Endothelial cell of umbilical vein (primary cell): ENCODE results near the gene ISY1. TPM values are rescaled to one million over a fixed set of nuclear protein-coding genes. Genes with fewer than 3 reads are reported as not detected.

Experiments
- BruUV-seq: library from RNA; stranded (reverse); fragments of 400-500 nt; replicated peaks from 2 replicates; lab custom pipeline; 2021; lab: Mats Ljungman, UMichigan
- CTCF ChIA-PET: fragments of 300-600, 350-600 bp; sonication (Branson Sonifier 250); formaldehyde crosslinking; loops from one replicate; lab custom pipeline; 2021; ENCODE audit warnings: antibody characterized with exemption, inconsistent platforms; lab: Charles Lee
- POLR2A ChIA-PET: fragments of 300-600, 350-600 bp; sonication (Branson Sonifier 250); formaldehyde crosslinking; loops from one replicate; lab custom pipeline; 2021; ENCODE audit warnings: antibody characterized with exemption, inconsistent platforms; lab: Charles Lee
- DNase-seq: peaks from one replicate; pipeline ENCODE4 v3.0.0-alpha.2; 2011; ENCODE audit warnings: low read depth, low spot score
- FAIRE-seq: peaks from 2 replicates; lab custom pipeline; 2011; peaks lifted over from hg19 to GRCh38; lab: Jason Lieb, UNC
- H2AFZ ChIP-seq: 2 replicates; pipeline ENCODE4 v1.6.0; 2012; ENCODE audit warnings: low read depth, low read length, control low read depth, inconsistent platforms
- H3K27ac ChIP-seq: 2 replicates; pipeline ENCODE4 v1.5.1; 2011; ENCODE audit warnings: low read depth, mild to moderate bottlenecking, control low read depth, low read length, moderate library complexity; ENCODE audit not compliant: insufficient read depth
- H3K27me3 ChIP-seq, 2 experiments: 2 replicates each; pipeline versions ENCODE4 v1.6.0 to v1.6.1; 2011; ENCODE audit warnings: low read length in 2 of 2, mixed read lengths in 1 of 2; ENCODE audit not compliant: control insufficient read depth in 2 of 2, insufficient read depth in 2 of 2
- H3K36me3 ChIP-seq, 2 experiments: 2 replicates in 1 of 2; 3 replicates in 1 of 2; pipeline ENCODE4 v1.5.1; 2011; ENCODE audit warnings: low read length in 2 of 2, mild to moderate bottlenecking in 1 of 2, moderate library complexity in 1 of 2; ENCODE audit not compliant: control insufficient read depth in 2 of 2, insufficient read depth in 2 of 2; ENCODE audit errors: extremely low read depth in 1 of 2
- H3K4me1 ChIP-seq: 3 replicates; pipeline ENCODE4 v1.5.1; 2011; ENCODE audit warnings: mild to moderate bottlenecking, low read length; ENCODE audit not compliant: control insufficient read depth, insufficient read depth; ENCODE audit errors: extremely low read depth
- H3K4me2 ChIP-seq: 2 replicates; pipeline ENCODE4 v1.6.1; 2011; ENCODE audit warnings: low read length, control low read depth, mixed read lengths; ENCODE audit not compliant: insufficient read depth
- H3K4me3 ChIP-seq, 3 experiments: fragments of 200-600 bp in 1 of 3; sonication (generic), shearing (Covaris generic) in 1 of 3; replicated peaks in 1 of 3; 2 replicates each; pipeline ENCODE4 v1.5.1; 2011 to 2016; ENCODE audit warnings: control low read depth in 3 of 3, low read length in 3 of 3, mild to moderate bottlenecking in 2 of 3, inconsistent platforms in 1 of 3, low read depth in 1 of 3, moderate library complexity in 1 of 3; ENCODE audit not compliant: insufficient read depth in 1 of 3
- H3K79me2 ChIP-seq: 2 replicates; pipeline ENCODE4 v1.6.0; 2012; ENCODE audit warnings: low read length, inconsistent platforms; ENCODE audit not compliant: control insufficient read depth, insufficient read depth
- H3K9ac ChIP-seq: replicated peaks from 2 replicates; pipeline ENCODE3; 2011; ENCODE audit warnings: low read length, control low read depth; ENCODE audit not compliant: insufficient read depth; ENCODE audit errors: extremely low read depth
- H3K9me1 ChIP-seq: replicated peaks from 3 replicates; pipeline ENCODE4 v1.6.0; 2011; ENCODE audit warnings: mild to moderate bottlenecking, low read length; ENCODE audit not compliant: control insufficient read depth, insufficient read depth; ENCODE audit errors: extremely low read depth
- H3K9me3 ChIP-seq: replicated peaks from 2 replicates; pipeline ENCODE4 v1.5.1; 2012; ENCODE audit warnings: low read length, inconsistent platforms; ENCODE audit not compliant: control insufficient read depth, insufficient read depth
- H4K20me1 ChIP-seq: replicated peaks from 2 replicates; pipeline ENCODE3; 2011; ENCODE audit warnings: mild to moderate bottlenecking, low read length; ENCODE audit not compliant: control insufficient read depth, insufficient read depth; ENCODE audit errors: extremely low read depth
- EZH2 ChIP-seq: IDR thresholded peaks from 2 replicates; pipeline ENCODE4 v1.6.1; 2012; ENCODE audit warnings: borderline replicate concordance, low read depth, mild to moderate bottlenecking, moderate library complexity, low read length, inconsistent platforms; ENCODE audit not compliant: severe bottlenecking
- FOS ChIP-seq: IDR thresholded peaks from 2 replicates; pipeline ENCODE4 v1.6.1; 2011; ENCODE audit warnings: mild to moderate bottlenecking, low read length, moderate library complexity, borderline replicate concordance; ENCODE audit not compliant: insufficient read depth
- GATA2 ChIP-seq: IDR thresholded peaks from 2 replicates; pipeline ENCODE4 v1.7.0; 2011; ENCODE audit warnings: low read depth, mild to moderate bottlenecking, moderate library complexity, mixed read lengths, low read length; ENCODE audit not compliant: insufficient read length, insufficient read depth
- JUN ChIP-seq: IDR thresholded peaks from 2 replicates; pipeline ENCODE4 v1.6.1; 2011; ENCODE audit warnings: borderline replicate concordance, low read depth; ENCODE audit not compliant: insufficient read length, insufficient read depth
- MYC ChIP-seq: IDR thresholded peaks from one replicate; pipeline ENCODE4 v1.6.1; 2011; ENCODE audit warnings: mild to moderate bottlenecking, low read depth, low read length
- POLR2A ChIP-seq: IDR thresholded peaks from 2 replicates; pipeline ENCODE4 v1.6.1; 2012; ENCODE audit warnings: low read depth, mild to moderate bottlenecking, control low read depth, low read length
- POLR2AphosphoS5 ChIP-seq: IDR thresholded peaks from 2 replicates; pipeline ENCODE4 v1.6.1; 2012; ENCODE audit warnings: low read depth, mild to moderate bottlenecking, control low read depth, low read length, moderate library complexity; ENCODE audit not compliant: insufficient read depth
- dilution Hi-C: fragments of 300-500 bp; cut with MboI; formaldehyde crosslinking; loops from one replicate; pipeline ENCODE4 v1.15.0; 2019; ENCODE audit warnings: low sequenced_read_pairs; ENCODE audit not compliant: extremely low pct_ligation_motif_present
- intact Hi-C: fragments of 100-400 bp; cut with micrococcal nuclease; formaldehyde crosslinking; loops from one replicate; pipeline ENCODE4 v1.10.0; 2022
- polyA plus RNA-seq, 4 experiments: library from polyadenylated mRNA; depleted of rRNA in 3 of 4; stranded (reverse) in 3 of 4; unstranded in 1 of 4; fragments of >200 nt; gene quantifications; 2 replicates each; pipeline versions ENCODE4 v1.2.1 to v1.2.3, GENCODE V29; 2011 to 2012; ENCODE audit warnings: missing spikeins in 1 of 4
- total RNA-seq: library from RNA; stranded (reverse); gene quantifications from 2 replicates; pipeline ENCODE4 v1.2.3, GENCODE V29; 2021
- TF ChIP-seq, protein P1 (sequence below), 2 donors: IDR thresholded peaks; 1 replicate in 1 of 2; 2 replicates in 1 of 2; pipeline ENCODE4 v1.5.1; 2011; ENCODE audit warnings: low read length in 2 of 2, mild to moderate bottlenecking in 2 of 2, moderate library complexity in 2 of 2, control low read depth in 1 of 2, inconsistent platforms in 1 of 2, low read depth in 1 of 2; ENCODE audit not compliant: insufficient read depth in 1 of 2; ENCODE audit errors: extremely low read depth in 1 of 2
- TF ChIP-seq, protein P2 (sequence below): IDR thresholded peaks from 2 replicates; pipeline ENCODE4 v1.6.1; 2011; ENCODE audit not compliant: insufficient read depth, insufficient read length

The ISY1 gene
- total and polyA plus RNA-seq, 2 donors (not counting 3 experiments of a cell fraction or from before 2014, with no cell fraction given): 50.7 to 59.4 TPM

DNA sequence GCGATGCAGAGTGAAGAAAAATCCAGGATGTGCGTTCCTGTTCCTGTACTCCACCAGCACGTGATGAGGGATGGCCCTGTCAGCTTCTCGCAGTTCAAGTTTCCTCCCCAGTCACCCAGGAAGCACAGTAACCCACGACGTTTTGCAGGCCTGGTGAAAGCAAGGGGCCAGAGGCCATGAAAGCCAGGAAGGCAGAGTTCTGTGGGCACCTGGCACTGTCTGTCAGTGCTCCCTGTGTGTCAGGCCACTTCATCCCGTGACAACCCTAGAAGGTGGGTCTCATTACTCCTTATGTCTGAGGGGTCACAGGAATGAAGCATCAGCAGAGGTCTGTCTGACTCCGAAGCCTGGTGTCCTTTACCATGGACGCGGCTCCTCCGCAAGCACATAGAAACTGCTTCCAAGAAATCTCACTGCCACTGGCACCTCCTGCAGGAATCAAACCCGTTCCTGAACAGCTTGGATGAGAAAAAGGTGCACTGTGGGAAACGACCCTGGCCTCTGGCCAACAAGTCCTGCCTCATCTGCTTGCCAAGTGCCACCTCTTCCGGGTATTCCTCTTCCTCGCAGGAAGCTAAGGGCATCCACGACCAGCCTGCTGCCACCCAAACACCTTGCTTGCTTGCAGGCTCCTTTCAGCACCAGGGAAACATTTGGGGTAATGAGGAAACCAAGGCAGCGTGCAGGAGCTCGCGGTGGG lies 53.8 kb downstream of the ISY1 start:
- no peaks in the 10 kb centered on the region for H3K4me1 ChIP-seq
- TF ChIP-seq POLR2A: no peak
- TF ChIP-seq, protein P1, sequence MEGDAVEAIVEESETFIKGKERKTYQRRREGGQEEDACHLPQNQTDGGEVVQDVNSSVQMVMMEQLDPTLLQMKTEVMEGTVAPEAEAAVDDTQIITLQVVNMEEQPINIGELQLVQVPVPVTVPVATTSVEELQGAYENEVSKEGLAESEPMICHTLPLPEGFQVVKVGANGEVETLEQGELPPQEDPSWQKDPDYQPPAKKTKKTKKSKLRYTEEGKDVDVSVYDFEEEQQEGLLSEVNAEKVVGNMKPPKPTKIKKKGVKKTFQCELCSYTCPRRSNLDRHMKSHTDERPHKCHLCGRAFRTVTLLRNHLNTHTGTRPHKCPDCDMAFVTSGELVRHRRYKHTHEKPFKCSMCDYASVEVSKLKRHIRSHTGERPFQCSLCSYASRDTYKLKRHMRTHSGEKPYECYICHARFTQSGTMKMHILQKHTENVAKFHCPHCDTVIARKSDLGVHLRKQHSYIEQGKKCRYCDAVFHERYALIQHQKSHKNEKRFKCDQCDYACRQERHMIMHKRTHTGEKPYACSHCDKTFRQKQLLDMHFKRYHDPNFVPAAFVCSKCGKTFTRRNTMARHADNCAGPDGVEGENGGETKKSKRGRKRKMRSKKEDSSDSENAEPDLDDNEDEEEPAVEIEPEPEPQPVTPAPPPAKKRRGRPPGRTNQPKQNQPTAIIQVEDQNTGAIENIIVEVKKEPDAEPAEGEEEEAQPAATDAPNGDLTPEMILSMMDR (IDR thresholded peaks at IDR 0.05; ENCODE audit: extremely low read depth in 1 of 2, insufficient read depth in 1 of 2, low read depth in 1 of 2, low read length in 2 of 2): no peak
- no peak for TF ChIP-seq MYC
- TF ChIP-seq GATA2: no peak
- TF ChIP-seq, protein P2, sequence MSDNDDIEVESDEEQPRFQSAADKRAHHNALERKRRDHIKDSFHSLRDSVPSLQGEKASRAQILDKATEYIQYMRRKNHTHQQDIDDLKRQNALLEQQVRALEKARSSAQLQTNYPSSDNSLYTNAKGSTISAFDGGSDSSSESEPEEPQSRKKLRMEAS: no peak
- TF ChIP-seq JUN: no peak
- TF ChIP-seq POLR2AphosphoS5: no peak
- TF ChIP-seq EZH2: no peak
- TF ChIP-seq FOS: no peak
- DNase-seq: no peak
- intact Hi-C loops: no loop called here
- no peak overlapping the region for H3K4me3 ChIP-seq
- no peak overlapping the region for H3K4me2 ChIP-seq
- H3K27me3 ChIP-seq: no peaks in the 10 kb centered on the region
- peaks cover 3% of the 10 kb centered on the region for H3K79me2 ChIP-seq
- ChIA-PET CTCF (interaction anchor here (2.1 to 2.7 kb wide), 2 partner anchors 54 to 136 kb away, joined by 8 to 10 read pairs; no protein-coding TSS in a partner anchor), POLR2A (no interaction called here)
- H3K9me1 ChIP-seq: no peaks in the 10 kb centered on the region
- no peaks in the 10 kb centered on the region for H3K9me3 ChIP-seq
- H3K27ac ChIP-seq: no peak overlapping the region
- BruUV-seq: no TSS peak
- H4K20me1 ChIP-seq: peaks cover 2% of the 10 kb centered on the region
- H3K36me3 ChIP-seq: peaks cover 0 to 14% of the 10 kb centered on the region in 2 experiments
- H3K9ac ChIP-seq: no peak overlapping the region
- dilution Hi-C loops: loop anchor here (25.0 kb wide), 1 partner anchor 195 kb away; no protein-coding TSS in a partner anchor
- FAIRE-seq: no peak
- no peak overlapping the region for H2AFZ ChIP-seq
